ENCODE results near the gene LRRFIP2.

LRRFIP2 gene

DNA sequence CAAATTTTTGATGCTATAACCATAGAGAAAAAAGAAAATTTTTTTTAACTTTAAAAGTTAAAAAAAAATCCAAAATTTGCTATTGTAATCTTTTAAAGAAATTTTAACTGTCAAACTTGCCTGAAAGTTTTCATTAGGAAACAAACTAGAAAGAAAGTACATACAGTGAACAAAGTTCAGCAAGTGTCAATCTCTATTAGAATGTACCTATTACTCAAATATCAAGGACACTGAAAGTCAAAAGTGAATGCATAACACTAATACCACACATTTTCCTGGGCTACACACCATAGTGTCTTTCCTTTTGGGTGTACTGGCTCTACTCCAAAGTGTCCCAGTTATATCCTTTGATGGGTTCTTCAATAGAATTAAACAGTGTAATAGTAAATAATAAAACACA, 56.8 kb downstream of the LRRFIP2 start:
- TF ChIP-seq SUZ12 (IDR thresholded peaks at IDR 0.05): no peak
- no peak for TF ChIP-seq LEF1 (IDR thresholded peaks at IDR 0.05; ENCODE audit: borderline replicate concordance)
- TF ChIP-seq TARDBP (IDR thresholded peaks at IDR 0.05): no peak
- no peak for TF ChIP-seq FOXM1 (IDR thresholded peaks at IDR 0.05; ENCODE audit: borderline replicate concordance)
- no peak for TF ChIP-seq L3MBTL2 (conservative IDR thresholded peaks at IDR 0.05)
- TF ChIP-seq FOXA1 (IDR thresholded peaks at IDR 0.05): no peak
- no peak for TF ChIP-seq CTBP1 (IDR thresholded peaks at IDR 0.05; ENCODE audit: borderline replicate concordance)
- TF ChIP-seq ZNF384 (IDR thresholded peaks at IDR 0.05): no peak
- no peak for TF ChIP-seq NFRKB (IDR thresholded peaks at IDR 0.05)
- no peak for TF ChIP-seq SP1 (IDR thresholded peaks at IDR 0.05)
- TF ChIP-seq ELF4 (IDR thresholded peaks at IDR 0.05): no peak
- TF ChIP-seq, protein P1, sequence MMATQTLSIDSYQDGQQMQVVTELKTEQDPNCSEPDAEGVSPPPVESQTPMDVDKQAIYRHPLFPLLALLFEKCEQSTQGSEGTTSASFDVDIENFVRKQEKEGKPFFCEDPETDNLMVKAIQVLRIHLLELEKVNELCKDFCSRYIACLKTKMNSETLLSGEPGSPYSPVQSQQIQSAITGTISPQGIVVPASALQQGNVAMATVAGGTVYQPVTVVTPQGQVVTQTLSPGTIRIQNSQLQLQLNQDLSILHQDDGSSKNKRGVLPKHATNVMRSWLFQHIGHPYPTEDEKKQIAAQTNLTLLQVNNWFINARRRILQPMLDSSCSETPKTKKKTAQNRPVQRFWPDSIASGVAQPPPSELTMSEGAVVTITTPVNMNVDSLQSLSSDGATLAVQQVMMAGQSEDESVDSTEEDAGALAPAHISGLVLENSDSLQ (IDR thresholded peaks at IDR 0.05): no peak
- no peak for DNase-seq (ENCODE audit: extremely low spot score)
- ChIA-PET CTCF (no interaction called here), POLR2A (no interaction called here)

GRCh38 chr3:37116998-37117397, 57.4 kb downstream of the LRRFIP2 start:
- no peak for TF ChIP-seq SUZ12 (IDR thresholded peaks at IDR 0.05)
- no peak for TF ChIP-seq CTBP1 (IDR thresholded peaks at IDR 0.05; ENCODE audit: borderline replicate concordance)
- TF ChIP-seq FOXM1 (IDR thresholded peaks at IDR 0.05; ENCODE audit: borderline replicate concordance): no peak
- TF ChIP-seq SP1 (IDR thresholded peaks at IDR 0.05): no peak
- no peak for TF ChIP-seq FOXA1 (IDR thresholded peaks at IDR 0.05)
- no peak for TF ChIP-seq ELF4 (IDR thresholded peaks at IDR 0.05)
- no peak for TF ChIP-seq FOXK2 (IDR thresholded peaks at IDR 0.05)
- TF ChIP-seq ZNF384 (IDR thresholded peaks at IDR 0.05): no peak
- TF ChIP-seq NFRKB (IDR thresholded peaks at IDR 0.05): no peak
- TF ChIP-seq L3MBTL2 (conservative IDR thresholded peaks at IDR 0.05): no peak
- no peak for TF ChIP-seq TARDBP (IDR thresholded peaks at IDR 0.05)
- TF ChIP-seq LEF1 (IDR thresholded peaks at IDR 0.05; ENCODE audit: borderline replicate concordance): no peak
- no peak for TF ChIP-seq ARNT (IDR thresholded peaks at IDR 0.05)
- no peak for TF ChIP-seq HDGF (IDR thresholded peaks at IDR 0.05; ENCODE audit: borderline replicate concordance)
- TF ChIP-seq, protein P1 (IDR thresholded peaks at IDR 0.05): no peak
- no peak for TF ChIP-seq BHLHE40 (IDR thresholded peaks at IDR 0.05; ENCODE audit: borderline replicate concordance)
- CTCF ChIA-PET: no interaction called here
- no peak for DNase-seq (ENCODE audit: extremely low spot score)
- POLR2A ChIA-PET: no interaction called here

- POLR2A ChIA-PET: no interaction called here
- CTCF ChIA-PET: no interaction called here
- DNase-seq (ENCODE audit: extremely low spot score): no peak
- TF ChIP-seq HDGF (IDR thresholded peaks at IDR 0.05; ENCODE audit: borderline replicate concordance) (no peak), FOXA1 (IDR thresholded peaks at IDR 0.05) (no peak), ELF4 (IDR thresholded peaks at IDR 0.05) (no peak), ZNF384 (IDR thresholded peaks at IDR 0.05) (no peak), FOXM1 (IDR thresholded peaks at IDR 0.05; ENCODE audit: borderline replicate concordance) (no peak)
These were observed 58.9 kb downstream of the LRRFIP2 start for GRCh38 chr3:37115446-37115845.

GRCh38 chr3:37114251-37115145, 59.9 kb downstream of the LRRFIP2 start:
- no peak for DNase-seq (ENCODE audit: extremely low spot score)
- TF ChIP-seq HDGF (IDR thresholded peaks at IDR 0.05; ENCODE audit: borderline replicate concordance) (no peak), FOXK2 (IDR thresholded peaks at IDR 0.05) (no peak), ARNT (IDR thresholded peaks at IDR 0.05) (no peak), FOXM1 (IDR thresholded peaks at IDR 0.05; ENCODE audit: borderline replicate concordance) (no peak), L3MBTL2 (conservative IDR thresholded peaks at IDR 0.05) (no peak)
- CTCF ChIA-PET: no interaction called here
- POLR2A ChIA-PET: no interaction called here

DNA sequence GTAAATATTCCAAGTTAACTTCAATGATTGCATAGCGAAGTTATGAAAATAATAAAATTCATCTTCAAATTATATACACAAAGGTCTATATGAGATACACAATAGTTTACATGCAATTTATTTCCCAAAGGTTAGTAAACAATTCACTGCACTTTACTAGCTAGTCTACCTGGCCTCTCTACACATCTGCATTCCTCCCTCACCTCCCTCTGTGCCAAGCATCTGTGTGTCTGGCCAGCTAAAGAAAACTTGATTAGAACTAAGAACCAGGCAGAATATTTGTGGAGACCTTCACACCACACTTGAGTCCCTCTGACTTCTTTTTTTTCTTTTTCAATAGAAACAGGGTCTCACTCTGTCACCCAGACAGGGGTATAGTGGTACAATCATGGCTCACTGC, 61.4 kb downstream of the LRRFIP2 start:
- no peak for DNase-seq (ENCODE audit: extremely low spot score)
- POLR2A ChIA-PET: no interaction called here
- TF ChIP-seq TARDBP (IDR thresholded peaks at IDR 0.05): no peak
- no peak for TF ChIP-seq L3MBTL2 (conservative IDR thresholded peaks at IDR 0.05)
- TF ChIP-seq HDGF (IDR thresholded peaks at IDR 0.05; ENCODE audit: borderline replicate concordance): no peak
- TF ChIP-seq, protein P1 (IDR thresholded peaks at IDR 0.05): no peak
- TF ChIP-seq CTBP1 (IDR thresholded peaks at IDR 0.05; ENCODE audit: borderline replicate concordance): no peak
- no peak for TF ChIP-seq BHLHE40 (IDR thresholded peaks at IDR 0.05; ENCODE audit: borderline replicate concordance)
- no peak for TF ChIP-seq ZNF384 (IDR thresholded peaks at IDR 0.05)
- TF ChIP-seq FOXK2 (IDR thresholded peaks at IDR 0.05): no peak
- no peak for TF ChIP-seq ARNT (IDR thresholded peaks at IDR 0.05)
- no peak for TF ChIP-seq LEF1 (IDR thresholded peaks at IDR 0.05; ENCODE audit: borderline replicate concordance)
- no peak for TF ChIP-seq SP1 (IDR thresholded peaks at IDR 0.05)
- no peak for TF ChIP-seq ELF4 (IDR thresholded peaks at IDR 0.05)
- no peak for TF ChIP-seq FOXM1 (IDR thresholded peaks at IDR 0.05; ENCODE audit: borderline replicate concordance)
- TF ChIP-seq SUZ12 (IDR thresholded peaks at IDR 0.05): no peak
- no peak for TF ChIP-seq FOXA1 (IDR thresholded peaks at IDR 0.05)
- TF ChIP-seq NFRKB (IDR thresholded peaks at IDR 0.05): no peak
- CTCF ChIA-PET: no interaction called here

DNA sequence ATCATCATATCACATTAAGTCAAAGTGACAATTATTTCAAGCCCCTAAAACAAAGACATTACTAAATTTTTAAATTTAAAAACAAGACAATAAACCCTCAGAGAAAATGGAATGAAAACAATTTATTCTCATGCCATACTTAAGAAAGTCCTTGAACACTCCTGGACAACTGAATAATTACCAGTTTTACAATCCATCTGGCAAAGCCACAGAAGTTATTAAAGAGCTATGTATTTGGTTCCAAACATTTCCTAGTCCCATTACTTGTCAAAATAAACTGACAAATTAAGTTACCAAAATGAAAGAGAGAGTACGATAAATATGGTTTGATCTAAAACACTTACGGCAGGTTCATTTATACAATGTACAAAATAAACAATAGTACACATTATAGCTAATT, 63.2 kb downstream of the LRRFIP2 start:
- POLR2A ChIA-PET: no interaction called here
- no peak for DNase-seq (ENCODE audit: extremely low spot score)
- TF ChIP-seq BHLHE40 (IDR thresholded peaks at IDR 0.05; ENCODE audit: borderline replicate concordance) (no peak), ARNT (IDR thresholded peaks at IDR 0.05) (no peak), FOXM1 (IDR thresholded peaks at IDR 0.05; ENCODE audit: borderline replicate concordance) (no peak)
- CTCF ChIA-PET: no interaction called here
